8988T (cell line): Measurements from ENCODE around the gene TAC3.
"Not testable (repeated sequence)": the region's sequence is repeated elsewhere in the genome, so short reads cannot be mapped to it uniquely, and the experiment has no call there.

Source experiments
- DNase-seq: peaks from one replicate; pipeline ENCODE4 v3.0.0; 2011

TAC3 gene

DNA sequence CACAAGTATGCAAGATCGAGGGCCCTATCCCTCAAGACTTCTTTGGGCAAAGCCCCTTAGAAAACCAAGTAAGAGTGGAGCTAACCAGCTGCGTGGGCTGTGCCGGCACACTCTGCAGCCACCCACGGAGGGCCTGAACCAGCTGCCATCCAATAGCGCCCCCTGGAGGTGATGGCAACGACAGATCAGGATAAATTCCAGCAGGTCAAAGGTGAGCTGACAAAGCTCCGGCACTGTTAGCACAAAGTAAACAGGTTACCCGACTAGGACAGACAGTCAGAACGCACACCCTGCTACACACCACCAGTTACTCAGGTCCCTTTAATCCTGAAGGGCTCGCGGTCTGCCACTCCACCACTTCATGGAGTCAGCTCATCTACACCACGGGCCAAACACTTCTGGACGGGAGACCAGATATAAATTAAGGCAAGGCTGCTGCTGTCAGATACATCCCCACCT, 14.9 kb downstream of the TAC3 start:
- DNase-seq, result peak; percentile 88

DNA sequence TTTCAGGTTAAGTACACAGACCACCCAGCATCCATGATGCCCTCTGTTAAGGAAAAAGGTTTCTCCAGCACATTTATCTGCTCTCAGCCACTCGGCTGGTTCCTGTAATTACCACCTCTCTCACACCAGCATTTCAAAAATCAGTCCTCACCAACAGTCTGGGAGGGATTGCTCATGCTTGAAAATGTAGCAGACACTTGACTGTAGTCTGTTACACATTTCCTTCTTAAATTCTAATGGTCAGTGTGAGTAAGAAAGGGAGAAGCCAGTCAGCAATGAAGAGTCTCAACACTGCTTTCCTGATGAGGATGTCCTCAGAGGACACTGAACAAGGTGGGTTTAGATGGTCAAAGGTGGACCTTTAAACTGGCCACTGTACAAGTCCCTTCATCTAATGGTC, 15.9 kb downstream of the TAC3 start:
- no peak for DNase-seq

DNA sequence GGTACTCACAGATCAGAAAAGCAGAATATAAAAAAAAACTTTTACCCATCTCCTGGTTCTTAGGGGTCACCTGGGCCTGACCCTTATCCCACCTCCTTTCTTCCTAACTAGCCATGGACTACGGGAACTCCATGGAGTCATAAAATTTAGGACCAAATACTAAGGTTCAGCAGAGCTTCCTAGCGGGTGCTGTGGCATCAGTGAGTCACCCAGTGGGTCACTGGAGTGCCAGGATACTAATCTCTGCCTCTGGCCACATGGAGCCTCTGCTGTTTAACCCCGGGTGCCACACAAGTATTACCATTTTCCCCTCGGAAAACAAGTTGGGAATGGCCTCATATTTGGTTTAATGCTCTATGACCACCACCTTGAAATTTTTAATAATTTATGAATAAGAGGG, 16.9 kb downstream of the TAC3 start:
- no peak for DNase-seq

DNA sequence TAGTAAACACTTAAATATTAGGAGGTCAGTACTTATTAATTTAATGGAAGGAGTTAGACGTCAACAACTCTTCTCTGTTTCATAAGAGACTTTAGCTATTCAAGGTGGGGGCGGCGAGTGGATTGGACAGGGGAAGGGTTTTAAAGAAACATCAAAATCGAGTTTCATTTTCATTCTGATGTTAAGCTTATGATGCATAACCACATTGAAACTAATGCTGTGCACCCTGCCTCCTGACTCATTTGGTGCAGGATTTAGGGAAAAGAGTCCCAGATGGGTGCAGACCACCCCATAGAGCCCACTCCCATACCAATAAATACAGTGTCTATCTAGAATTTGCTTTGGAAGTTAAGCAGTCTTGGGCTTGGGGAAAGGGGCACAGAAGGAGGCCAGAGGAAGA, 17.3 kb downstream of the TAC3 start:
- DNase-seq, result no peak

DNA sequence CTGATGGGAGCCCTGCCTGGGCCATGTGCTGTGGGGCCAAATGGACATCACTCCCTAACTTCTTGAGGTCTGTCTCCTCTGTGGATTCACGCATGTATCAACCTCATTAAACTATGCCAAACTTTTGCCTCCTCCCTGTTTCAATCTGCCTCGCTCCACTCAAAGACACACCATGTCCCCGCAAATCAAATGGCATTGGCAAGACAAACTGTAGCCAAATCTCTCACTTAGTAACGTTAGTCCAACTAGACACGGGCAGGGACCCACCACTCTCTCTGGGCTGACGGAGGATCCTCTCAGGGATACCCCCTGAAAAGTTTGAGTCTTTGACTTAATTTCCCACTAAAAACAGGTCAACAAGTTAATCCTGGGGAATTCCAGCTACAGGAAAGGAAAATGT, 18.0 kb downstream of the TAC3 start:
- DNase-seq, result no peak

DNA sequence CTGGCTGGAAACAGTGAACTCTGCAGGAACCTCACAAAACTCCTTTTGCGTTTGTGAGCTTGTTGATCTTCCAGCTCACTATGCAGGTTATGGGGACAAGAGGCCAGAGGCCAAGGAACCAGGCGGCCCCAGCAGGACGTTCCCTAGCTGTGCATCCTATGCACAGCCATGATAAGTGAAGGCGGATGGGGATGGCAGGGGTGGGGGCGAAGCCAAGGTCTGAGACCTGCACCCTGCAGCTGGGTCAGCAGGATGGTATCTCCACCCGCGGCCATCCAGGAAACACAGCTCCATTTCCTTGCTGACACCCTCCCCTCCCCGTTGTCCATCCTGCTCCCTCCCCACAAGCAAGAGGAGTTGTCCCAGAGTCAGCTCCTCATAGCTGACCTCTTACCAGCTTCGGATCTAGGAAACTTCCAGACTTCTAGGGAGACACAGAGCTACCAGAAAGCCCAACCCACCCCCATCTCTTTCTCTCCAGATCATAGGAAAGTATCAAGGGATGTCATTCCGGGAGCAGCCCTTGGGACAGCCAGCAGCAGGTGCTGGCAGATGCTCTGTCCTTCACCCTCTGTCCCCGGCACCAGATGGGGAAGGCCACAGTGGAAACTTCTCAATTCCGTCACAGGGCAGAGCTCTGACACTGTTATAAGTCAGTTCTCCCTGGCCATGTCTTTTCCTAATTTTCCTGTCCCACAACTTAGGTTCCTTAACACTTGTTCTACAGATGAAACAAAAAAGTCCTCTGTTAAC, 19.4 kb downstream of the TAC3 start:
- DNase-seq, result no peak

DNA sequence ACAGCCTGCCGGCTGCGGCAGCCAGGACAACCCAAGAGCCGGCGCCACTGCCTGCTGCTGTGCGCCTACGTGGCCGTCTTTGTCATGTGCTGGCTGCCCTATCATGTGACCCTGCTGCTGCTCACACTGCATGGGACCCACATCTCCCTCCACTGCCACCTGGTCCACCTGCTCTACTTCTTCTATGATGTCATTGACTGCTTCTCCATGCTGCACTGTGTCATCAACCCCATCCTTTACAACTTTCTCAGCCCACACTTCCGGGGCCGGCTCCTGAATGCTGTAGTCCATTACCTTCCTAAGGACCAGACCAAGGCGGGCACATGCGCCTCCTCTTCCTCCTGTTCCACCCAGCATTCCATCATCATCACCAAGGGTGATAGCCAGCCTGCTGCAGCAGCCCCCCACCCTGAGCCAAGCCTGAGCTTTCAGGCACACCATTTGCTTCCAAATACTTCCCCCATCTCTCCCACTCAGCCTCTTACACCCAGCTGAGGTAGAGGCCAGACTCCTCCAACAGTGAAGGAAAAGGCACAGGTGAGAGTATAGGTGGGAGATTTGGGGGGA, 20.3 kb downstream of the TAC3 start:
- no peak for DNase-seq

DNA sequence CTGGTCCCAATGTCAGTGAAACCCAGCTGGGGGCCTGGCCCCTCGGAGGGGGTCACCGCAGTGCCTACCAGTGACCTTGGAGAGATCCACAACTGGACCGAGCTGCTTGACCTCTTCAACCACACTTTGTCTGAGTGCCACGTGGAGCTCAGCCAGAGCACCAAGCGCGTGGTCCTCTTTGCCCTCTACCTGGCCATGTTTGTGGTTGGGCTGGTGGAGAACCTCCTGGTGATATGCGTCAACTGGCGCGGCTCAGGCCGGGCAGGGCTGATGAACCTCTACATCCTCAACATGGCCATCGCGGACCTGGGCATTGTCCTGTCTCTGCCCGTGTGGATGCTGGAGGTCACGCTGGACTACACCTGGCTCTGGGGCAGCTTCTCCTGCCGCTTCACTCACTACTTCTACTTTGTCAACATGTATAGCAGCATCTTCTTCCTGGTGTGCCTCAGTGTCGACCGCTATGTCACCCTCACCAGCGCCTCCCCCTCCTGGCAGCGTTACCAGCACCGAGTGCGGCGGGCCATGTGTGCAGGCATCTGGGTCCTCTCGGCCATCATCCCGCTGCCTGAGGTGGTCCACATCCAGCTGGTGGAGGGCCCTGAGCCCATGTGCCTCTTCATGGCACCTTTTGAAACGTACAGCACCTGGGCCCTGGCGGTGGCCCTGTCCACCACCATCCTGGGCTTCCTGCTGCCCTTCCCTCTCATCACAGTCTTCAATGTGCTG, 21.0 kb downstream of the TAC3 start:
- no peak for DNase-seq

DNA sequence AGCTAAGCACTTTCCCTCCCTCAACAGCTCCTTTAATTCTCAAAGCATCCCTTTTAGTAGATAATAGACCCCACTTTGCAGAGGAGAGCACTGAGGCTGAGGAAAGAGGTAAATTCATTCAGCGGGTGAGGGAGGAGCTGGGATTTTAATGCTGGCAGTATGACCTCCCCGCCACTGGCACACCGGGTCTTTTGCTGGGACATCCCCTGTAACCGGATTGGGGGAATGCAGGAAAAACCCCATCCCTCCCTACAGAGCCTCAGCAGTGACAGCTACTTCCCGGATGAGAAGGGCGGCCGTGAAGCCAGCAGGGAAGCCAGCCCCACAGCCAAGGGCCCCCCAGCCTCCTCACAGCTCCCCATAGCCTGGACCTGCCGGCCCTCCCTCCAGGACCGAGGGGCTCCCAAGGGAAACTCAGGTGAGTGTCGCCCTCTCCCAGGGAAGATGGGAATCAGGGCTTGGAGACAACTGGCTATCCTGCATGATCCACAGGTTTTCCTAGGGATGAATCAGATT, 22.0 kb downstream of the TAC3 start:
- DNase-seq, result no peak

DNA sequence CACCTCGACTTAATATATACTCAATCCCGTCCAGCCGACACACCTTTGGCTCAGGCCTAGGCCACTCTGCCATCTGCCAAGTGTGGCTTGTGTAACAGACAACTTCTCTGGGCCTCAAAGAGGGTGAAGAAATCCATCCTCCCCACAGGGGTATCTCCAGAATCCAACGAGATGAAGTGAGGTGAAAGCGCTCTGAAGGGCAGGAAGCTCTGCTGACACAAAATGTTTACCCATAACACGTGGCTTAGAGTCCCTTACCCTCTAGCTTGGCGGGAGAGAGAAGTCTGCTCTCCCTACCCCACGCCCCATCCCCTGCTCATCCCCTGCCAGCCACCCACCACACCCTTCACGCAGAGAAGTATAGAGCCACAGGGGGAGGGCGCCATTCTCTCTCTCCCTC, 23.0 kb downstream of the TAC3 start:
- no peak for DNase-seq

DNA sequence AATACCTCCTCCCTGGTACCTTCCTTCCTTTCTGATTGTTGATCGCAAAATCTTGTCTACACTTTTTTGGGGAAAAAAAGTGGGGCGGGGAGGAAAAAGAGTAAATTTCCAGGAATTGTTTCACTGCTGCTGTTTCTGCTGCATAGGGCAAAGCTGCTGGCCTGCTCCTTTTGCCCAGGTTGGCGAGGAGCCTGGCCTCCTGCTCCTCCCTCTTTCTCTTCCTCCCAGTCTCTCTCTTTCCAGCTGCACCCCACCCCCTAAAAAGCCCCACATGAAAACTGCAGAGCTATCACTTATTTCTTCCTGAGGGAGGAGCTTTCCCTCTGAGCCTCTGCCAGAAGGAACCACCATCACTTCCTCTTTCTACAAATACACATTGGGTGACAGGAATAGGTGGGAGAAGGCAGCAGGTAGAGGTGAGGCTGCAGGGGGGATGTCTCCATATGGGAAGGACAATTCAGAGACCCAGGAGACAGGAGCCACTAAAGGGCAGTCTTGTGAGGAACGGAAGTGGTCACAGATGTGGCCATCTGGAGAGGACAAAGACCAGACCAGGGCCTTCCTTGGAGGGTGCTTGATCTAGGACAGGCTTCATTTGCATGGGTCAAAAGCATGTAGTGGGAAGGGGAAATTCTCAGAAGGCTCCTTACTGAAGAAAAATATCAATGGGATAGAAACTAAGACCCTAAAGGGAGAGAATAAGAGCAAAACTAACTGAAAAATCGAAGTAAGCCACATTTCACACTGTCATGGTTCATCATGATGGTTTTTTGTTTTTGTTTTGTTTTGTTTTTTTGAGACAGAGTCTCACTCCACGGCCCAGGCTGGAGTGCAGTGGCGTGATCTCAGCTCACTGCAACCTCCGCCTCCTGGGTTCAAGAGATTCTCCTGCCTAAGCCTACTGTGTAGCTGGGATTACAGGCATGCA, 24.7 kb downstream of the TAC3 start:
- no peak for DNase-seq

DNA sequence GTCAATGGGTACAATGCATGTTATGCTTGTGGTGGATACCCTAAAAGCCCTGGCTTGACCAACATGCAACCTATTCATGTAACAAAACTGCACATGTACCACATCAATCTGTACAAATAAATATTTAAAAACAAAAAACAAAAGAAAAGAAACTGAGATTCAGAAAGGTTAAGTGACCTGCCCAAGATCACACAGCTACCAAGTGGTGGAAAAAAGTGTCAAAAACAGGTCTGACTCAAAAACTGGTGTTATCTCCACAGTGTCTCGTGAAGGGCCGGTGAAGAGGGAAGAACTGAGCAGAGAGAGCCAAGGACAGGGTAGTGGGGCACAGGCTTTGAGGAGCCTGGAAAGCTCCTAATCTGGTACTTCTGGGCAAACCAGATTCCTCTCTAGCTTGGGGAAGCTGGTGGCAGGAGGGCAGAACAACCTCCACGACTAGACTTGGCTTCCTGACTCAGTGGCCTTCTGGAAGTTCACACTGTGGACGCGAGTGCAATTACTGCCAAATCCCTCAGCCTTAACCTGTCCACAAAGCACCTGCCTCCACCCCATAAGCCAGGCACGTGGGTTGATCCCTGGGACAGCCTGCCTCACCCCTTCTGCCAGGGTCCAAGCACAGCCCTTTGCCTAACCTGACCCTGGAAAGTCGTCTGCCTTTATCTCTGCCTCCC, 25.5 kb downstream of the TAC3 start:
- DNase-seq, result no peak

DNA sequence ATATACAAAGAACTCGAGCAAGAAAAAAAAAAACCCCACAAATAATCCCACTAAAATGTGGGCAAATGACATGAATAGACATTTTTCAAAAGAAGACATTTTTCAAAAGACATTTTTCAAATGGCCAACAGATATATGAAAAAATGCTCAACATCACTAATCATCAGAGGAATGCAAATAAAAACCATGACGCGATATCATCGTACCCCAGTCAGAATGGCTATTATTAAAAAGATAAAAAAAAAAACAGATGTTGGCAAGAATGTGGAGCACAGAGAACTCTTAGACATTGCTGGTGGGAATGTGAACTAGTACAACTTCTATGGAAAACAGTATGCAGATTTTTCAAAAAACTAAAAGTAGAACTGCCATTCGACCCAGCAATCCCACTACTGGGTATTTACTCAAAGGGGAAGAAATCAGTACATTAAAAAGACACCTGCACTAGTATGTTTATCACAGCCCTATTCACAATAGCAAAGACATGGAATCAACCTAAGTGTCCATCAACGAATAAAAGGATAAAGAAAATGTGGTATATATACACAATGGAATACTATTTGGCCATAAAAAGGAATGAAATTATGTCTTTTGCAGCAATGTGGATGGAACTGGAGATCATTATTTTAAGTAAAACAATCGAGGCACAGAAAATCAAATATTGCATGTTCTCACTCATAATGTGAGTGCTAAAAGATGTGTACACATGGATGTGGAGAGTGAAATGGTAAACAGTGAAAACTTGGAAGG, 26.3 kb downstream of the TAC3 start:
- DNase-seq, result no peak

DNA sequence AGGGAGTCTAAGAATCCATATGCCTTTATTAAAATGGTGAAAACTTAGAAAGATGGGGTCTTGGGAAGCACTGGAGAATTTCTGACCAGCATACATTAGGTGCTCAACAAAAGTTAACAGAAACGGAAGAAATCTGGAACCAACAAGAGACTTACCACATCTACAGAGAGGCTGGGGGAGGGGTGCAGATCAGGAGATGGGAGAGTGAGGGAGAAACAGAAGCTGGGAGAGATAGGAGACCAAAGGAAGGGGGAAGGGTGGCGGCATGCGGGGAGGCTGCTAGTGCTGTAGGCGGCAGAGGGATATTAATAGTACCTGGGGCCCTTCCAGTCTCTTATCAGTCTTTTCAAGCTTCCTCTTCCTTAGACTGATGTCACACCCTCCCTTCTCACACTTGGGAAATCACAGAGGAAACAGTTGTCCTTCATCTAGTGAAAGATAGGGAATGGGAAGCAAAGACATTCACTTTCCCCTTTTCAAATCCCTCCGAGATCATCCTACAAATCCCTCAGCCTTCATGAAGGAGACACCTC, 28.1 kb downstream of the TAC3 start:
- no peak for DNase-seq

DNA sequence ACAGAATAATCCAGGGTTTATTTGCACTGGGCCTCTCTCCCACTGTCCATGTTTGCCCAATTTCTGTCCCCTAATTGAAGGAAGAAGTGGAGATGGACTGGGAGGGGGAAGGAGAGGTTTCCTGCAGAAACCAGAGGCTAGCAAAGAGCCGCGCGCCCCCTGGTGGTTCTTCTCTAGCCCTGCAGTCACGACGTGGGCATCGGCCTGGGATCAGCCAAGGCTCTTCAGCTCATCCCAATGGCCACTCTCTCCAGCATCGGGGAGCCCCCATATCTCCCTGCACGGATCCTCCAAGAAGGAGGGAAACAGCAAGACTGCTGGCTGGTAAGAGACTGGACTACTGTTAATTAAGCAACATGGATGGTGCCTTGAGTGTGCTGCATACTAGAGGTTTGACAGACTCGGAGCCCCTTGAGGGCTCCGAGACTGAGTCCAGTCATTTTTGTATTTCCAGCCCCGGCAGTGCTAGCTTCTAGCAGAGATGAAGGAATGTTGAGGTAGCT, 28.7 kb downstream of the TAC3 start:
- DNase-seq, result peak; percentile 54

DNA sequence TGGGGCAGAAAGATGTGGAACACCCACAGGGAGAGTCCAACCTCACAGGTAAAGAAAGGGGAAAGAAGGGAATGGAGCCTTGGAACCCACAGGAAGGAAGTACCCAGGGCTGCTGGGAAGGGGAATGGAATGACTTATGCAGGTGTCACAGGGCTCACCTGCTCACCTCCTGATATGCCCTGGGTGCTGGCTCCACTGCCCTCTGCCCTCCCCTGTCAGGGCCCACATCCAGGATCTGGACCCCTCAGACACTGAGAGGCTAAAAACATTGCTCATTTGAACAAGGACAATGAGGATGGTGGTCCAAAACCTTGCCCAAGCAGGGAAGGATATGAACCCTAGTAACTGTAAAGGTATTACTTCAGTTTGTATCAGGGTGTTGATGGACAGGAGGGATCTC, 29.3 kb downstream of the TAC3 start:
- no peak for DNase-seq

DNA sequence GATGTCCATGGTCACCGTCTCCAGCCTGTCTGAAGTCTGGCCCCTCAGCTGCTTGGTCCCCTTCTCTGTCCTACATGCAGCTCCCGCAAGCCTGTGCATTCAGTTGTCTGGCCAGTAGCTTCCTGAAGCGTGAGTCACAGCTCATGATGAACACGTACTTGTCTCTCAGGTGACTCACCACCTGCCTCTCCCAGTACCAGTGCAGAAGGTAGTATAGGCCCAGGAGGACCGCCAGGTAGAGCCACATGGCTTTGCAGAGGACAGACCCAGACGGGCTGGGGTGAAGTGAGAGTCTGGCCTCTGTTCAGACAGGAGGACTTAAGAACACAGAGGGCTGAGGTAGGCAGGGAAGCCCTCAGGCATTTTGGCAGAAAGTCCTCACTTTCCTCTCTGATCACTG, 30.6 kb downstream of the TAC3 start:
- not testable (repeated sequence) for DNase-seq

DNA sequence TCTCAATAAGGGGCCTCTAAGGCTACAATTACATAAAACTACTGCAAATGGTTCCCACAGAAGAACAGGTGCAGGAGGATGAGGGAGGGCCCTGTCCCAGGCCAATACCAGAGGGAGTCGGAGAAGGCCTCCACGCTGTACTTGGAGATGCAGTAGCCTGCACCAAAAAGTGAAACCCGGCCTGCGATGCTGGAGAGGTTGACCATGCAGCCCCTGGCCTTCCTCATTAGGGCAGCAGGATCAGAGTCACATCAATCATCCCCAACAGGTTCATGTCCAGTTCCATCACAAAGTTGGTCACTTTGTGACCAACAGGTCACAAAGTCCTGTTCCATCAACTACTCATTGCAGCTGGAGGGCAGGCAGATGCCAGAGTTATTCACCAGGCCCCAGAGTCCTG, 32.9 kb downstream of the TAC3 start:
- DNase-seq, result no peak

DNA sequence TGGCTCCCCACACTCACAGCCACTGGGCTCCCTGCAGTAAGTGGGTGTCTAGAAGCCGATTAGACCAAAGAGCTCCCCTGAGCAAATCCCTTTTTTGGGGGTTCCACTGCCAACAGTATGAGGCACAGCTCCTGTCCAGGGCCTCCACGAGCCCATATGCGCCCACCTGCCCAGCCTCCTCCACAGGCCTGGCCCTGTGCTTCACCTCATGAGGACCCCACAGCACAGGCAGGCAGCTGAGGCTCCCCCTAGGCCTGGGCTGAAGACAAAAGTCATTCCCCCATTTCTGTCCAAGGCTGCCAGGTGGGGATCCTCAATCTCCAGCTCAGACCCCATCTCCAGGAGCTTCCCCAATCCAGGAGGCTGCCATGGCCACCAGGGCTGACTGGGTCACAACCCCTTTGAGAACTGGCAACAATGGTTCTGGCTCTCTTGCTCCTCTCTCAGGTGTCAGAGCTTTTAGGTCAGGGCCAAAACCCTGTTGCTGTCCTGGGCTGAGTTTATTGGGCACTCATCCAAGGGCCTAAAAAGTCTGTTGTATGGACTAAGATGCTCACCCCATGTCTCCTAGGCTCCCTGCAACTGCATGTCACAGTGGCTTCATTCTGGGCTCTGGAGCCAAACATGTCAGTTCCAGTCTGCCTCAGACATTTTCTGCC, 33.6 kb downstream of the TAC3 start:
- DNase-seq, result not testable (repeated sequence)

DNA sequence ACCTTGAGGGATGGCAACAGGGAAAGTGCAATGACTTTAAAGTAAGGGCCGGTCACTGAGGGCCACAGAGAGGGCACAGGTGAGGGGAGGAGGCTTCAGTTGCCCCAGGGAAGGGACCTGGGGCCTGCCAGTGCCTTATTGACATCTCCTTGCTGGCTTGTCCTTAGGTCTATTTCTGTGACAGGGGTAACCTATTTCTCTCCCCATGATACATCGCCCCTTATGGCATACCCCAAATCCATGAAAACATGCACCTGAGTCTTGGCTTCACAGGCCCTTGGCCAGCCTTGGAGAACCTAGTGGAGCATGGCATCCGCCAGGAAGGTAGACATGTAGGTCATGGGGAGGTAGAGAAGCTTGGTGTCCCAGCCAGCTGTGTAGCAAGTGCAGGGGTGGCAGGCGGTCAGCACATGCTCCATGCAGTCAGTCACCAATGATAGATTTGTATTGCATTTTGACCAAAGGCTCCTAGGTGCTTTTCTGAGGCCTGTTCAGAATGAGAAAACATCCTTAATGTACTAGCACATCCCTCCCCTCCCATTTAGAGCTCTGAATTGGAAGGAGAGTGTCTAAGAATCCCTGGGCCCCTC, 35.3 kb downstream of the TAC3 start:
- no peak for DNase-seq
